Naive thymus-derived CD4-positive, alpha-beta T cell (primary cell): ENCODE data around the gene TTC16. TPM values are rescaled to one million over a fixed set of nuclear protein-coding genes. Genes with fewer than 3 reads are reported as not detected.
"Not testable (repeated sequence)": the region's sequence is repeated elsewhere in the genome, so short reads cannot be mapped to it uniquely, and the experiment has no call there.

Experiments
- ATAC-seq: fragments of 150-1000 bp; cut with Tn5 transposase; 2 replicates; pipeline ENCODE4 v1.10.0; 2021; ENCODE audit warnings: mild to moderate bottlenecking, moderate library complexity
- CTCF ChIA-PET: fragments of 350-600 bp; sonication (Branson Sonifier 250); formaldehyde crosslinking; loops from one replicate; lab custom pipeline; 2021; ENCODE audit warnings: antibody characterized with exemption; lab: Charles Lee
- POLR2A ChIA-PET: fragments of 350-600 bp; sonication (Branson Sonifier 250); formaldehyde crosslinking; loops from one replicate; lab custom pipeline; 2021; ENCODE audit warnings: antibody characterized with exemption, inconsistent platforms; lab: Charles Lee
- DNase-seq, 9 donors: peaks; one replicate each; pipeline versions ENCODE4 v3.0.0 to v3.0.0-alpha.2; 2020 to 2022; ENCODE audit warnings: mixed read lengths in 1 of 9
- H3K27ac ChIP-seq: one replicate; pipeline ENCODE4 v1.7.0; 2013; ENCODE audit warnings: mild to moderate bottlenecking, low read depth, low read length, moderate library complexity
- H3K27me3 ChIP-seq, 2 donors: one replicate each; pipeline ENCODE4 v1.7.0; 2013; ENCODE audit warnings: low read length in 2 of 2, mild to moderate bottlenecking in 2 of 2, moderate library complexity in 2 of 2; ENCODE audit not compliant: control insufficient read depth in 2 of 2, insufficient read depth in 2 of 2
- H3K36me3 ChIP-seq, 3 experiments: 1 replicate in 2 of 3; 2 replicates in 1 of 3; pipeline ENCODE4 v1.7.0; 2013; ENCODE audit warnings: low read length in 3 of 3, mild to moderate bottlenecking in 3 of 3, moderate library complexity in 1 of 3; ENCODE audit not compliant: insufficient read depth in 3 of 3, control insufficient read depth in 2 of 3
- H3K4me1 ChIP-seq, 2 donors: one replicate each; pipeline ENCODE4 v1.7.0; 2013; ENCODE audit warnings: low read length in 2 of 2, mild to moderate bottlenecking in 2 of 2, moderate library complexity in 1 of 2; ENCODE audit not compliant: control insufficient read depth in 2 of 2, insufficient read depth in 2 of 2
- H3K4me3 ChIP-seq: 2 replicates; pipeline ENCODE4 v1.7.0; 2013; ENCODE audit warnings: mild to moderate bottlenecking, low read length
- H3K9me3 ChIP-seq, 3 experiments: 1 replicate in 2 of 3; 2 replicates in 1 of 3; pipeline ENCODE4 v1.7.0; 2013; ENCODE audit warnings: low read length in 3 of 3; ENCODE audit not compliant: control insufficient read depth in 2 of 3
- H3K27ac Mint-ChIP-seq, 9 donors: one replicate each; pipeline ENCODE4 v1.8.0; 2020 to 2022; ENCODE audit warnings: mixed read lengths in 9 of 9, mild to moderate bottlenecking in 8 of 9, moderate library complexity in 5 of 9, inconsistent platforms in 2 of 9
- H3K27me3 Mint-ChIP-seq, 5 donors: one replicate each; pipeline ENCODE4 v1.8.0; 2021 to 2022; ENCODE audit warnings: mixed read lengths in 5 of 5, mild to moderate bottlenecking in 1 of 5
- H3K36me3 Mint-ChIP-seq, 5 donors: one replicate each; pipeline ENCODE4 v1.8.0; 2020 to 2022; ENCODE audit warnings: mixed read lengths in 5 of 5, mild to moderate bottlenecking in 3 of 5, inconsistent platforms in 1 of 5
- H3K4me1 Mint-ChIP-seq, 7 donors: one replicate each; pipeline ENCODE4 v1.8.0; 2020 to 2022; ENCODE audit warnings: mixed read lengths in 7 of 7, mild to moderate bottlenecking in 3 of 7, inconsistent platforms in 1 of 7
- H3K4me3 Mint-ChIP-seq, 10 donors: one replicate each; pipeline ENCODE4 v1.8.0; 2020 to 2022; ENCODE audit warnings: mild to moderate bottlenecking in 10 of 10, mixed read lengths in 10 of 10, moderate library complexity in 6 of 10, inconsistent platforms in 2 of 10
- H3K9me3 Mint-ChIP-seq, 11 donors: one replicate each; pipeline ENCODE4 v1.8.0; 2020 to 2022; ENCODE audit warnings: mixed read lengths in 11 of 11, mild to moderate bottlenecking in 4 of 11, inconsistent platforms in 1 of 11, moderate library complexity in 1 of 11
- intact Hi-C, 2 donors: fragments of 100-400 bp; cut with micrococcal nuclease; formaldehyde crosslinking; loops; one replicate each; pipeline ENCODE4 v1.15.1; 2023
- polyA plus RNA-seq, 2 donors: library from polyadenylated mRNA; unstranded; fragments of 300-500 nt; fragmentation: Illumina TruSeq; gene quantifications; one replicate each; pipeline ENCODE4 v1.2.3, GENCODE V29; 2021
- total RNA-seq, 6 experiments: library from RNA in 5 of 6; stranded (reverse) in 5 of 6; gene quantifications; 1 replicate in 5 of 6; 2 replicates in 1 of 6; pipeline ENCODE4 v1.2.3 and lab custom pipeline; 2021 to 2026

TTC16 gene
- total and polyA plus RNA-seq, 7 experiments from 2014 or later: 0.29 to 9.9 (median 4.6) TPM

DNA sequence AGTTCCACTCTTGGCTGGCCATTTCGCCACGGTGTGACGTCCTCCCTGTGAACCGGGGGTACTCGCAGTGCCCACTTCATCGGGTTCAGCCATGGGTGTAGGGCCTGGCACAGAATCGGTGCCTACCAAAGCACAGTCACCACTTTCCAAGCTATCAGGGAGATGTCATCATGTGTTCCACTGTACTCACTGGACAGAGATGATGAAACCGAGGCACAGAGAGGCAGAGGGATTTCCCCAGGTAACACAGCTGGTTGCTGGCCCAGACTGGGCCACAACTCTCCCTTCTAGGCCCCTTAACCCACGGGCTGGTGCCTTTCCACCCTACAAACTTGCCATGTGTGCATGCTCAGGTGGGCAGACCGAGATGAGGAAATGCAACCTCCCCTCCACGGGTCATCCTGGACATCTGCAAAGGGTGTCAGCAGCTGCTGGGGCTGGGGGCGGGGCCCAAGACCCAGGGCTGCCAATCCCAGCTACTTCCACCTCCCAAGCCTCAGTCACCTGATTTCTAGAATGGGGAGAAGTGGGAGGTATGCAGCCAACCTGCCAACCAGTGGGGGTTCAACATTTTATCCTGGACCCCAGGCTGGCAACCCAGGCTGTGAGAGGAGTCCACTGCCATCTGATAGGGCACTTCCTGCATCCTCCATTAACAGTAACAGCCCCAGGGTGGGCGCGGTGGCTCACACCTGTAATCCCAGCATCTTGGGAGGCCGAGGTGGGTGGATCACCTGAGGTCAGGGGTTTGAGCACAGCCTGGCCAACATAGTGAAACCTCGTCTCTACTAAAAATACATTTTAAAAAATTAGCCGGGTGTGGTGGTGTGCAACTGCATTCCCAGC lies 63.5 kb downstream of the TTC16 start:
- Mint-ChIP-seq H3K36me3 (peaks cover 0 to 24% (median 4%) of the 10 kb centered on the region in 5 donors), H3K27me3 (no peaks in the 10 kb centered on the region), H3K4me1 (peaks cover 32 to 76% (median 60%) of the 10 kb centered on the region in 7 donors), H3K27ac (peak overlapping the region; percentile 88 to 98 (median 94)), H3K4me3 (peak overlapping the region; percentile 94 to 100 (median 98)), H3K9me3 (no peaks in the 10 kb centered on the region)
- Histone ChIP-seq H3K4me3 (peak overlapping the region; percentile 97), H3K9me3 (no peaks in the 10 kb centered on the region), H3K27me3 (no peaks in the 10 kb centered on the region), H3K4me1 (peaks cover 51 to 59% of the 10 kb centered on the region in 2 donors), H3K27ac (peak overlapping the region; percentile 88), H3K36me3 (peaks cover 0 to 11% (median 1%) of the 10 kb centered on the region in 3 experiments)
- DNase-seq (peak in 1 of 9 donors; percentile 64), ATAC-seq (peak; percentile 39)
- CTCF ChIA-PET: interaction anchor here (0.8 to 2.1 kb wide), 4 partner anchors 16 to 142 kb away, joined by 3 to 9 read pairs (median 5); partner anchors contain the start of gene TOR2A
- POLR2A ChIA-PET: interaction anchor here (0.6 to 1.9 kb wide), 11 partner anchors 9 to 189 kb away, joined by 3 to 19 read pairs (median 5); partner anchors contain the start of gene TOR2A
- intact Hi-C loops: loop anchor here (1.0 to 10.0 kb wide), 6 partner anchors 8 to 495 kb away; partner anchors contain the start of genes GOLGA2 (in 1 of the 2), PTGES2 (in 1 of the 2), STXBP1 (in 1 of the 2) and SWI5 (in 1 of the 2)

DNA sequence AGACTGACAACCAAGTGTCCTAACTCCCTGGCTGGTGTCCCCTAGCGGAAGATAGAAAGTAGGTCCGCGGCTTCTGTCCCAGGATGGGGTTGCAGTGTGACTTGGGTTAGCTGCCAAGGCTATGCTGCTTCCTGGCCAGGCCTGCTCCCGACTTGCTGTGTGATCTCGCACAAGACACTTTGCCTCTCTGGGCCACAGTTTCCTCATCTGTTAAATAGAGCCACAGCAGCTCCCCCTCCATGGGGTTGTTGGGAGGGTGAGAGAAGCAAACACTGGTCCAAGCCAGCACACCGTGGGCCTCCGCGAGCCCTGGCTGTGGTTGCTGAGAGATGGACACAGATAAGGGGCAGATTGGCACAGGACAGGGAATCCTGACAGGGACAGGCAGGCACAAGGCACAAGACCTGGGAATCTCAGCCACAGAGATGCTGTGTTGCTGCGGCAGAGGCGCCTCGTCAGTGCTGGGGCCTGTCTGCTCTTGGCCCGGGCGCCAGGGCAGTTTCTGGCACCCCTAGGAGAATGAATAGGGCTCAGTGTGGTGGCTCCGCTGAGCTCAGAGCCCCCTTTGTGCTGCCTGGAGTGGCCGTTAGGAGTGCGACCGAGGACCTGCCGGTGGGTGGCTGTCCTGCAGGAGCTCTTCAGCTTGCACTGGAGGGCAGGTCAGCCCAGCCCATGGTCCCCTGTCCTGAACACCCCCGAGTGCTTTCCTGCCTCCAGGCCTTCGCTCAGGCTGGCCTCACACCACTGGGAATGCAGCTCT lies 64.4 kb downstream of the TTC16 start:
- no peak for ATAC-seq
- Mint-ChIP-seq H3K4me3 (peak overlapping the region; percentile 17 to 100 (median 94)), H3K9me3 (no peaks in the 10 kb centered on the region), H3K27me3 (no peaks in the 10 kb centered on the region), H3K36me3 (peaks cover 0 to 22% (median 4%) of the 10 kb centered on the region in 5 donors), H3K27ac (peak overlapping the region; percentile 36 to 98 (median 92)), H3K4me1 (peaks cover 34 to 76% (median 64%) of the 10 kb centered on the region in 7 donors)
- Histone ChIP-seq H3K4me1 (peaks cover 56 to 59% of the 10 kb centered on the region in 2 donors), H3K36me3 (peaks cover 0 to 4% (median 0%) of the 10 kb centered on the region in 3 experiments), H3K27ac (peak overlapping the region; percentile 88), H3K9me3 (no peaks in the 10 kb centered on the region), H3K27me3 (no peaks in the 10 kb centered on the region), H3K4me3 (no peak overlapping the region)
- ChIA-PET CTCF (interaction anchor here (1.2 to 1.8 kb wide), 2 partner anchors 17 to 141 kb away, joined by 3 to 7 read pairs; no protein-coding TSS in a partner anchor), POLR2A (interaction anchor here (0.6 to 1.2 kb wide), 4 partner anchors 9 to 188 kb away, joined by 3 to 4 read pairs (median 3); no protein-coding TSS in a partner anchor)
- no peak for DNase-seq
- intact Hi-C loops: no loop called here

DNA sequence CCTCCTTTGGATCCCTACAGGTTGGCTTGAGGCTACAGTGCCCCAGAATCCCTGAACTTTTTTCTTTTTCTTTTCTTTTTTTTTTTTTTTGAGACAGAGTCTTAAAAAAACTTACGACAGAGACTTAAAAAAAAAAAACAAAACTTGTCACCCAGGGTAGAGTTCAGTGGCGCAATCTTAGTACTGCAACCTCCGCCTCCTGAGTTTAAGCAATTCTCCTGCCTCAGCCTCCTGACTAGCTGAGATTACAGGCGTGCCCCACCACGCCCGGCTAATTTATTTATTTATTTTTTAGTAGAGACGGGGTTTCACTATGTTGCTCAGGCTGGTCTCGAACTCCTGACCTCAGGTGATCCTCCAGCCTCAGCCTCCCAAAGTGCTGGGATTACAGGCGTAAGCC lies 65.0 kb downstream of the TTC16 start:
- peaks cover 56% of the 10 kb centered on the region in 2 donors for H3K4me1 ChIP-seq
- H3K27me3 ChIP-seq, intact Hi-C loops, H3K9me3 ChIP-seq, H3K27me3 Mint-ChIP-seq, H3K36me3 ChIP-seq, ATAC-seq, H3K9me3 Mint-ChIP-seq, H3K4me3 ChIP-seq: not testable (repeated sequence)
- peak overlapping the region in 6 of 10 donors; percentile 21 to 94 (median 37) for H3K4me3 Mint-ChIP-seq
- ChIA-PET POLR2A (interaction anchor here (1.1 kb wide), 1 partner anchor 10 kb away, joined by 4 read pairs; no protein-coding TSS in a partner anchor), CTCF (interaction anchor here (1.8 kb wide), 1 partner anchor 140 kb away, joined by 7 read pairs; no protein-coding TSS in a partner anchor)
- peaks cover 0 to 22% (median 4%) of the 10 kb centered on the region in 5 donors for H3K36me3 Mint-ChIP-seq
- H3K27ac ChIP-seq: peak overlapping the region; percentile 88
- peak in 3 of 9 donors; percentile 28 to 44 (median 33) for DNase-seq
- H3K4me1 Mint-ChIP-seq: peaks cover 34 to 76% (median 64%) of the 10 kb centered on the region in 7 donors
- peak overlapping the region in 8 of 9 donors; percentile 5 to 98 (median 91) for H3K27ac Mint-ChIP-seq

Other genes starting within 250 kb of the TTC16 start
- gene STXBP1, start 103.8 kb upstream of the TTC16 start, total RNA-seq: 10 to 100 TPM in 4 of 5 experiments, 1 to 10 TPM in 1; 6.7 to 17.8 (median 14.1) TPM
- 1 to 10 TPM; 3.0 to 3.3 TPM for gene STXBP1, start 103.8 kb upstream of the TTC16 start, polyA plus RNA-seq
- gene CFAP157, start 9.1 kb upstream of the TTC16 start, total RNA-seq: under 1 TPM in 3 of 5 experiments, not detected in 2; 0.22 to 0.38 (median 0.27) TPM
- gene CFAP157, start 9.1 kb upstream of the TTC16 start, polyA plus RNA-seq: under 1 TPM; 0.11 to 0.20 TPM
- gene PTRH1, start 416 bp upstream of the TTC16 start, total RNA-seq: 1 to 10 TPM; 7.8 to 9.5 (median 8.6) TPM
- 10 to 100 TPM; 17.0 to 28.7 TPM for gene PTRH1, start 416 bp upstream of the TTC16 start, polyA plus RNA-seq
- gene TOR2A, start 19.2 kb downstream of the TTC16 start, total RNA-seq: 10 to 100 TPM in 4 of 5 experiments, 1 to 10 TPM in 1; 9.5 to 22.3 (median 10.8) TPM
- gene TOR2A, start 19.2 kb downstream of the TTC16 start, polyA plus RNA-seq: 10 to 100 TPM; 16.6 to 20.2 TPM
- gene SH2D3C, start 62.6 kb downstream of the TTC16 start, total RNA-seq: 10 to 100 TPM; 26.1 to 68.3 (median 51.9) TPM
- 10 to 100 TPM; 20.9 to 72.9 TPM for gene SH2D3C, start 62.6 kb downstream of the TTC16 start, polyA plus RNA-seq
- gene CDK9, start 70.0 kb downstream of the TTC16 start, total RNA-seq: 100 to 1,000 TPM; 110 to 135 (median 134) TPM
- 10 to 100 TPM; 37.5 to 65.9 TPM for gene CDK9, start 70.0 kb downstream of the TTC16 start, polyA plus RNA-seq
- 100 to 1,000 TPM in 2 of 5 experiments, 10 to 100 TPM in 3; 90.4 to 123 (median 95.4) TPM for gene FPGS, start 86.8 kb downstream of the TTC16 start, total RNA-seq
- 10 to 100 TPM; 37.3 to 51.4 TPM for gene FPGS, start 86.8 kb downstream of the TTC16 start, polyA plus RNA-seq
- 10 to 100 TPM in 4 of 5 experiments, 1 to 10 TPM in 1; 6.2 to 25.8 (median 12.5) TPM for gene ENG, start 138.6 kb downstream of the TTC16 start, total RNA-seq
- gene ENG, start 138.6 kb downstream of the TTC16 start, polyA plus RNA-seq: 1 to 10 TPM; 4.5 to 6.4 TPM
- gene AK1, start 161.6 kb downstream of the TTC16 start, total RNA-seq: 10 to 100 TPM; 33.2 to 64.9 (median 51.6) TPM
- gene AK1, start 161.6 kb downstream of the TTC16 start, polyA plus RNA-seq: under 1 TPM; 0.09 to 0.21 TPM
- 100 to 1,000 TPM in 3 of 5 experiments, 10 to 100 TPM in 2; 63.0 to 125 (median 107) TPM for gene ST6GALNAC6, start 183.5 kb downstream of the TTC16 start, total RNA-seq
- 10 to 100 TPM; 28.3 to 34.5 TPM for gene ST6GALNAC6, start 183.5 kb downstream of the TTC16 start, polyA plus RNA-seq
- gene ST6GALNAC4, start 201.0 kb downstream of the TTC16 start, total RNA-seq: 10 to 100 TPM; 28.0 to 51.0 (median 36.1) TPM
- gene ST6GALNAC4, start 201.0 kb downstream of the TTC16 start, polyA plus RNA-seq: 10 to 100 TPM; 20.0 to 21.7 TPM
- gene PIP5KL1, start 214.7 kb downstream of the TTC16 start, total RNA-seq: 1 to 10 TPM; 1.4 to 2.9 (median 2.1) TPM
- under 1 TPM in 1 of 2 donors, not detected in 1; 0.17 TPM for gene PIP5KL1, start 214.7 kb downstream of the TTC16 start, polyA plus RNA-seq
- 10 to 100 TPM; 29.1 to 84.4 (median 56.8) TPM for gene DPM2, start 221.8 kb downstream of the TTC16 start, total RNA-seq
- 10 to 100 TPM; 29.3 to 39.5 TPM for gene DPM2, start 221.8 kb downstream of the TTC16 start, polyA plus RNA-seq